ENCODE data around the gene EPS15.

- TF ChIP-seq HDGF (IDR thresholded peaks at IDR 0.05; ENCODE audit: borderline replicate concordance) (no peak), SUZ12 (IDR thresholded peaks at IDR 0.05) (no peak), FOXA1 (IDR thresholded peaks at IDR 0.05) (no peak), ZNF384 (IDR thresholded peaks at IDR 0.05) (no peak), NFRKB (IDR thresholded peaks at IDR 0.05) (no peak), TARDBP (IDR thresholded peaks at IDR 0.05) (no peak)
Observed at GRCh38 chr1:51472359-51472758, 46.7 kb downstream of the EPS15 start.

All from HEK293T (cell line).